HG02870 (cell line): ENCODE data around the gene AK4.

ENCODE experiments used
- ATAC-seq: cut with Tn5 transposase; IDR thresholded peaks from one replicate; pipeline ENCODE4 v1.9.1; 2021; ENCODE audit warnings: mild to moderate bottlenecking, moderate library complexity; ENCODE audit not compliant: unreplicated experiment

AK4 gene

DNA sequence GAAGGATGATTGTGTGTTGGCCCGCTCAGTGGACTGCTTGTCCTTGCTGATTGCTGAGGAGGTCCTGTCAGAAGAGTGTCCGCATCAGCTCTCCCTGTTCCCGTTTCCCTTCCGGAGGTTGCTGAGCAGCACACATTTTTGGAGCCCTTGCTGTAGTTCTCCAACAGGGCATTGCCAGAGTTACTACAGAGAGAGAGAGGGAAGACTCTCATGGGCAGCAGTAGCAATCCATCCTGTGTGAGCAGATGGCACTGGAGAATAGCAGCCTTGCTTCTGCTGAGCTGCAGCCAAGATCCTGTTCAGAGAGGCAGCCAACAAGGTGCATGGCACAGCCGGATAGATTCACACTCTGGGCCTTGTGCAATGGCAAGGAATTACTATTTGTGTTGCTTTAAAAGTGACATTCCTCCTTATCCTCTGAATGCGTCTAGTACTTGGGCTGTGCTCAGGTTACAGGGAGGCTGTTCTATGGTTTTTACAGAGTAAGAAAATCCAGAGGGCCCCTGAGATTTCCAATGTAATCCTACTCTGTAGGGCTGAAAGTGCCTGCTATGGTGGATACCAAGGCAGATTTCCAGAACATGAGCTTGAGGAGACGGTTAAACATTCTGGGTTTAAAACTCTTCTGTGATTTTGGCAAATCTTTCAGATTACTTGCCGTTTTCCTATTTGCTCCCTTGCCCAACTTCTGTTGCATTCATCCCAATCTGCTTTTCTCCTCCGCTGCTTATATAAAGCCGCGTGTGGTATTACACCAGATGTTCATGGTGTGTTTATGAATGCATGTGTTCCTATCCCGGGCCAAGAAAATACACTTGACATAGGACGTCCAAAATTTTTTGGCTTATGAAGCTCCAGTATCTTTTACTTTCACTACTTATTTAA lies 27.4 kb downstream of the AK4 start:
- no peak for ATAC-seq

- no peak for ATAC-seq
Observed at GRCh38 chr1:65176056-65176450, 28.1 kb downstream of the AK4 start.

- ATAC-seq = no peak
Observed at GRCh38 chr1:65176591-65176990, 28.6 kb downstream of the AK4 start.

DNA sequence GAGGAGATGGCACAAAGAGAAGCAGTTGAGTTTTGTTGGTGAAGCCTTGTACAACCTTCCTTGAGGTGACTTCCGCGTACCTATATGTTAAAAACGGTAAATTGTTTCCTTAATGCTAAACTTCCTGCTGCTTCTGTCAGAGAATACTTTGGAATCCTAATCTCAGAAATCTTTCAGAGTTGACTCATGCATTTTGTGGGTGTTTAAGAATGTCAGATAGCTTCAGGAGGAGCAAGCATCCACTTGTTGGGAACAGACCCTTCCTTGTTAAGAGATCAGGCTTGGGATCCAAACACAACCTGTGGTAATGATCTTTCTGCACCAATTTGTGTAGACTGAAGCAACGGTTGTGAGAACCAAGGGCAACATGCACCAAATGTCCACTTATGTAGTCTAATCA lies 29.5 kb downstream of the AK4 start:
- ATAC-seq = no peak

DNA sequence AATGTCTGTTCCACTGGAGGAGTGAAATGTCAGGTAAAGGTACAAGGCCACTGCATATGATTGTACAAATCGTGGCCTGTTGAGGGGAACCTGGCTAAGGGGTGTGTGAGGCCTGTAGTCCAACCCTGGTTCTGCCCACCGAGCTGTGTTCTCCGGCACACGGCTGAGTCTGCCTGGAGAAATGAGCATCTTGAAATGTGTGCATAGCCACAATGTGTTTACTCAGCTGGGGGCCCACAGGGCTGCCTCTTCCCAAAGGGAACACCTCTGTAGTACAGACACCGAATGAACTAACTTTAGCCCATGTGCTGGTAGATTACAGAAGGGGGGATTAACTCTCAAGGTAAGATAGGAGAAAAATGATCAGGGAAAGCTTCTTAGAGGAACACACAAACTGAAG lies 30.2 kb downstream of the AK4 start:
- ATAC-seq = no peak

- no peak for ATAC-seq
Observed at GRCh38 chr1:65179148-65179547, 31.1 kb downstream of the AK4 start.

GRCh38 chr1:65180977-65181376 lies 33.0 kb downstream of the AK4 start:
- ATAC-seq = no peak

DNA sequence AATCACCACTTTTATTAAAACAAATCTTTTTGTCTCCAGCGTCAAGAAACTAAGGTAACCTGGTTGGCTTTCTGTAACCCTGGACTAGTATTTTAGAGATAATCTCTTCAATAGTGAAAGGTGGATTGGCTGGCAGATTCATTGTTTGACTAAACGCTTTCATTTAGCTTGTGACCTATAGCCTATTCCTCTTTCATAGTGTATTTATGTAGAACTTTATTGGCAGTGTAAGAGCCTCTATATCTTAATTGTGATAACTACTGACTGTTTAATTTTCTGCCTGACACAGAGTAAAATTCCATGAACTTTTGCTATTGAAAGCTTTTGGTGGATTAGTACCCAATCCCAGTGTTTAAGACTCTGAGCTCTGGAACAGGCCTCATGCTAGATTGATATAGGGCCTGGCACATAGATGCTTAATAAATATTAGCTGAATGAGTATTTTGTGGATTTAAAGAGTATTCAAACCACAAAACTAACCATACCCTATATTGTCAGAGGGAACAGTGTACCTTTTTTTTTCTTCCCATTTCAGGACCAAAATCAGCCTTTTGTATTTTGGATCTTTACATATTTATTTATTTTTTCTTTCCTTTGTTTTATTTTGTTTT lies 34.8 kb downstream of the AK4 start:
- peak; percentile 48 for ATAC-seq

DNA sequence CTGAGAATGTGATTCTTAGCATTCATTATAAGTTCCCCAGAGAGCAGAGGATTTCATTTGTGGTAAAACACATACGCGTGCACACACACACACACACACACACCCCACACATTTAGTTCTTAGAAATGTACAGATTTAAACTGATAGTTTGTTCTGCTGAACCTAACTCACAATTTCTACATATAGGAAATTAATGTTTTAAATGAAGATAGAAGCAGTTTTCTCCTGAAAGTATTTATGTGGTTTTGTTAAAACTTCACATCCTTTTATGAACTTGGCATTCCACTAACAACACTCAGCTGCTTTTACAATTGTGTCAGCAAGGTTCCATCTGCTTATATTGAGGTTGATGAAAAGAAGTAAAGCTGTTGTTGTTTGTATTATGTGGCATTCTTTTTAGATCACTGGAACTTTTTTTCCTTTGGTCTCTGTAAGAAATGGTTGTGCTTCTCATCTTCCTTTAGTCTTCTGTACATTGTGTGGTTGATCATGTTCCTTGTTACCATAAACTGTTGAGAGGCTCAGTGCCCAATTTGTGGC lies 41.6 kb downstream of the AK4 start:
- no peak for ATAC-seq

DNA sequence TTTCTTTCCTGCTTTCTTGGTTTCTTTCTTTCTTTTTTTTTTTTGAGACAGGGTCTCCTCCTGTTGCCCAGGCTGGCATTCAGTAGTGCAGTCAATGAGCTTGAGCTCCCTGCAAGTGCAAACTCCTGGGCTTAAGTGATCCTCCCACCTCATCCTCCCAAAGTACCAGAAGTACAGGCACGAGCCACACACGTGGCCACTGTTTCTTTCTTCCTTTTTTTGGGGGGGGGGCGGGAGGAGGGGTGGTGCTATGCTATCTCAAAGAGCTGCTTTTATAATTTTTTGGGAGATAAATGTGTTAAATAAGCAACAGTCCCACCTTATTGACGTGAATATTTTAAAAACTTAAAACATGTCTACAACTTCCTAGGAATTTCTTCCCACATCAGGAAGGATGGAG lies 42.2 kb downstream of the AK4 start:
- no peak for ATAC-seq

DNA sequence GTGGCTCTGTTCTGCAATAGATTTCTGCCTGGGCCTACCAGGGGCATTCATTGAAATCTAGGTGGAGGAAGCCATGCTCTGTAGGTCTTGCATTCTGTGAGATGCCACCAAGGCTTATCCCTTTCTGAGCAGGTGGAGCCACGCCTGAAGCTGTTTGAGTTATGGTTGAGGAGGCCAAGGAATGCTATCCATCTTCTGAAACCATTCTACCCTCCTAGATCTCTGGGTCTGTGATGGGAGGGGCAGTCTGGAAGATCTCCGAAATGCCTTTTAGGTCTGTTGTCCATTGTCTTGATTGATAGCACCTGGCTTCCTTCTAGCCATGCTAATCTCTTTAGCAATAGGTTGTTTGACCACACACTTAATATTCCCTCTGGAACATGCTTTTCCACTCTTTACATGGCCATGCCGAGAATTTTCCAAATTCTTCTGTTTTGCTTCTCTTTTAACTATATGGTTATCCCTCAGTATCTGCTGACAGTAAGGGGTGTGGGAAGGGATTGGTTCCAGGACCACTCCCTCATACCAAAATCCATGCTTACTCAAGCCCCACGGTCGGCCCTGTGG lies 45.2 kb downstream of the AK4 start:
- ATAC-seq = no peak

GRCh38 chr1:65195495-65196417 lies 47.8 kb downstream of the AK4 start:
- ATAC-seq = no peak

DNA sequence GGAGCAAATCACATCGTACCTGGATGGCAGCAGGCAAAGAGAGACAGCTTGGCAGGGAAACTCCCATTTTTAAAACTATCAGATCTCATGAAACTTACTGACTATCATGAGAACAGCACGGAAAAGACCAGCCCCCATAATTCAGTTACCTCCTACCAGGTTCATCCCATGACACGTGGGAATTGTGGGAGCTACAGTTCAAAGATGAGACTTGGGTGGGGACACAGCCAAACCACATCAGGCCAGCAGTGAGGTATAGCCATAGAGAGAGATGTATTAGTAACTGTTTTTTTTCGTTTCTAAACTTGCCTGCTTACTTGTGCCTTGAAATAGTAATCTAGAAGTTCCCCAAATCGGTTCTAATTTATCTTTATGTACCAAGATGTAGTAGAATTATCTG lies 48.9 kb downstream of the AK4 start:
- no peak for ATAC-seq

DNA sequence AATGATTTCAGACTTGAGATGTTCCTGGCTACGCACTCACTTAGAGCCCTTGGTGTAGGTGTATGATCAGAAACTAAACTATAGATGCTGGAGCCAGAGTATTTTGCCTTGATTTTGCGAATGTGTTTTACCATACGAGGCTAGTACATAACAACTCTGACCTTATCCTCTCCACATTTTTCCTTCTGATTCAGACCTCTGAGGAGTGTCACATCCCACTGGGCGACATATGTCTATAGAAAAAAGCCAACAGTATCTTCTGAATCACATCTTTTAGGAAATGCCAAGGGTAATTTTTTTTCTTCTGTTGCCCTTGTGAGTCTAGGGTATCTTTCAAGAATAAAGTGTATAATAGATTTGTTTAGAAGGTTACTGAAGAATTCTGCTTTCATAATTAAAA lies 49.6 kb downstream of the AK4 start:
- no peak for ATAC-seq

- ATAC-seq = no peak
Observed at GRCh38 chr1:65198096-65198495, 50.1 kb downstream of the AK4 start.

- ATAC-seq = no peak
Observed at GRCh38 chr1:65200411-65200810, 52.4 kb downstream of the AK4 start.

GRCh38 chr1:65206836-65207235 lies 58.8 kb downstream of the AK4 start:
- no peak for ATAC-seq

DNA sequence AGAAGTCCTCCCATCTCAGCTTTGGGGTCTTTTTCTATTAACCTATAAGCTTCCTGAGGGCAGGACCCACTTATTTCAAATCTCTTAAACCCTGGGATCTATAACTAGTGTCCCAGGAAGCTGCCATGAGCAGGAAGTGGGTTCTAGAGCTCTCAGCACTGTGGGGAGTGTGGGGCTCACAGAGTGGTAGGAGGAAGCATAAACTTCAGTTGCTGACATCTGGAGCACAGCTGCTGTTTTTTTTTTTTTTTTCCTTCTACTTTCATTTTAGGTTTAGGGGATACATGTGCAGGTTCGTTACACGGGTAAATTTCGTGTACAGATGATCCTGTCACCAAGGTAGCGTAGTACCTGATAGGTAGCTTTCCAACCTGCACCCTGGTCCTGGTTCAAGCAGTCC lies 59.3 kb downstream of the AK4 start:
- peak; percentile 60 for ATAC-seq

GRCh38 chr1:65208563-65208973 lies 60.6 kb downstream of the AK4 start:
- ATAC-seq = no peak

DNA sequence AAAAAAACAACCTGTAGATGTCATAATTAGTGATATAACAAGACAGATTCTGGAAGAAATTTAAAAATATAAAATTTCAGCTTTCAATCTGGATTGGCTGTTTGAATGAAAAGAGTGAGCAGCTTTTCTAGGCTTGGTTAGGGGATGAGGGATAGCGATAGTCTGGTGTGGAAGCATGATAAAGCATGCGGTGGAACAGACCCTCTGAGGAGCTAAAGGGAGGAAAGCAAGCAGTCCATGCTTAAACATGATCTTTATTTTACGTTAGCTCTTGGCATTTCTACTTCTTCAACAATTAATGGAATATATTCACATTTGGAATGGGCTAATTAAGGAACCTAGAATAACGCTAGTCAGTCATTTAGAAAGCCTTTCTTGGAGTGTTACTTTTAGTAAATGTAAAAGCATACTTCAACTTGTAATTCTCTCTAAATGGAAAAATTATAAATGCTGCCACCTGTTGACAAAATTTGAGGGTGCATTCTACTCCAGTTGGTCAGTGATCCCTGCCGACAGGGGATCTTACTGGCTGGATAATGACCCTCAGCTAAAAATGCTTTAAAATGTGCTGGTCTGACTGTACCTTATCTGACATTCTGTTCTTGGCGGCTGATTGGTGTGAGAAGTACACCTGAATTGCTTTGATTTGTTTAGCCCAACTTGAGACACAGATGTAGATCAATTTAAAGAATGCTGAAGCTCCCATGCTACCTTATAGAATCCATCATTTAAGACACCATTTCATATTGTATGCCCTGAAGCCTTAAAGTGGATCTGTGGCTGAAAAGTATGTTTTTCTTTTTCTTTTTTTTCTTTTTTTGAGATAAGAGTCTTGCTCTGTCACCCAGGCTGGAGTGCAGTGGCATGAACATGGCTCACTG lies 61.2 kb downstream of the AK4 start:
- ATAC-seq = peak; percentile 33
